Mesenteric fat pad (tissue), 1 donor: ENCODE results near the gene C1GALT1C1. TPM values are rescaled to one million over a fixed set of nuclear protein-coding genes. Genes with fewer than 3 reads are reported as not detected.

Source experiments
- DNase-seq: peaks from one replicate; pipeline ENCODE4 v3.0.0-alpha.2; 2020; ENCODE audit warnings: low spot score
- total RNA-seq: library from RNA; stranded (reverse); fragmentation: NEBNext Ultra II Directional; extraction: Animal tissue kit (Norgen Biotek cat#: 25700); gene quantifications from one replicate; pipeline ENCODE4 v1.2.1, GENCODE V29; 2021
- donor health status: DM: yes; HTN: yes; CAD: no.

Gene C1GALT1C1
- total RNA-seq, 1 donor from 2014 or later, result 35.6 TPM

GRCh38 chrX:120603707-120604360, 26.0 kb downstream of the C1GALT1C1 start, which contains the start of gene MCTS1:
TSS of gene MCTS1 (plus strand) at chrX:120604101. CDS start at chrX:120604237, 136 bp downstream.
- DNase-seq, result no peak

- DNase-seq, result no peak
These were observed 44.2 kb downstream of the C1GALT1C1 start for GRCh38 chrX:120585702-120586101.

Other genes starting within 250 kb of the C1GALT1C1 start
- gene LAMP2, start 160.8 kb downstream of the C1GALT1C1 start, total RNA-seq, result 107 TPM
- gene CUL4B, start 69.1 kb downstream of the C1GALT1C1 start, total RNA-seq, result 35.9 TPM
- gene MCTS1, start 26.0 kb downstream of the C1GALT1C1 start, total RNA-seq, result 35.0 TPM
- gene CT47B1, start 245.8 kb upstream of the C1GALT1C1 start, total RNA-seq, result not detected